Superior temporal gyrus (tissue), 1 donor: Measurements from ENCODE around the gene SNX1.
A peak's percentile ranks its signal among the peaks of the same experiment; 100 is the strongest.

Source experiments
- DNase-seq: peaks from one replicate; pipeline ENCODE4 v3.0.0-alpha.2; 2016; ENCODE audit errors: extremely low spot score

Gene SNX1

GRCh38 chr15:64163659-64164362 is 68.0 kb downstream of the SNX1 start:
- DNase-seq: no peak

GRCh38 chr15:64164436-64164835 is 68.7 kb downstream of the SNX1 start:
- DNase-seq: no peak

- DNase-seq: no peak
Observed at GRCh38 chr15:64166102-64166890, 70.5 kb downstream of the SNX1 start.

GRCh38 chr15:64180235-64180824 is 84.5 kb downstream of the SNX1 start:
- peak; percentile 53 for DNase-seq

GRCh38 chr15:64182859-64183370 is 87.1 kb downstream of the SNX1 start:
- DNase-seq: no peak

GRCh38 chr15:64185146-64185911 is 89.5 kb downstream of the SNX1 start:
- no peak for DNase-seq

DNA sequence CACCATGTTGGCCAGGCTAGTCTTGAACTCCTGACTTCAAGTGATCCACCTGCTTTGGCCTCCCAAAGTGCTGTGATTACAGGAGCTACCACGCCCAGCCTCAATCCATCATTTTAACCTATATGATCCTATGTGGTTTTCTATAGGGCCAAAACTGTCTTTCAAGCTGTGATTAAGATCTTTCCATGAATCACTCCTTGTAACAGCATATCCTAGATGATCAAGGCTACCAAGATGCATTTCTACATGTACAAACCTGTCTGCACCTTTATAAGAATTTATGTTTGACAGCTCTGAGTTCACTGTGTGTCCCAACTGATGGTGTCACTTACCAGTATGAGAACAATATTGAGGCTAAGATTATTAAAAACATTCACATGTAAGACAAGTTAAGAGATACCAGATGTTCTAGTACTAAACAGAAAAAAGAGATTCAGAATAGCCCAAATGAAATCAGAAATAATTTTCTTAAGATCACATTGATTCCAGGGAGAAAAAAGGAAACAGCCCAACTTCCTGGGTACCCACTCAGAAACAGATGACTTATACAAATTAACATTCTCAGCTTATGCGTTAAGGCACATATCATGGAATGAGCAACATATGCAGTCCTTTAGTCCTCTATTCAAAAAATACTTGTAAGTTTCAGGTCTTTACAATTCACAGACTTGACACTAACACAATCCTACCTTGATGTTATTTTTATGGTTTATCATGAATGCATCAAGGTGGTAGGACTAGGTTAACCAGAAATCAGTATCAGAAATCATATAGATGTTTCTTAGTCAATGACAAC is 91.8 kb downstream of the SNX1 start:
- no peak for DNase-seq
